ENCODE data around the gene RAET1E. TPM values are rescaled to one million over a fixed set of nuclear protein-coding genes. Genes with fewer than 3 reads are reported as not detected.

RAET1E gene
- total and polyA plus RNA-seq, 9 of the 15 experiments (the other 6 are each of a cell fraction or from before 2014, with no cell fraction given), result not detected

- no peak for TF ChIP-seq PRDM10 (IDR thresholded peaks at IDR 0.05; ENCODE audit: partially characterized antibody)
- TF ChIP-seq, protein P1, sequence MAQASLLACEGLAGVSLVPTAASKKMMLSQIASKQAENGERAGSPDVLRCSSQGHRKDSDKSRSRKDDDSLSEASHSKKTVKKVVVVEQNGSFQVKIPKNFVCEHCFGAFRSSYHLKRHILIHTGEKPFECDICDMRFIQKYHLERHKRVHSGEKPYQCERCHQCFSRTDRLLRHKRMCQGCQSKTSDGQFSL (CRISPR knock-in tag; IDR thresholded peaks at IDR 0.05), result no peak
- TF ChIP-seq, protein P1 (tag; IDR thresholded peaks at IDR 0.05), result no peak
These were observed 27.0 kb upstream of the RAET1E start (continued) for GRCh38 chr6:149924933-149925252.

DNA sequence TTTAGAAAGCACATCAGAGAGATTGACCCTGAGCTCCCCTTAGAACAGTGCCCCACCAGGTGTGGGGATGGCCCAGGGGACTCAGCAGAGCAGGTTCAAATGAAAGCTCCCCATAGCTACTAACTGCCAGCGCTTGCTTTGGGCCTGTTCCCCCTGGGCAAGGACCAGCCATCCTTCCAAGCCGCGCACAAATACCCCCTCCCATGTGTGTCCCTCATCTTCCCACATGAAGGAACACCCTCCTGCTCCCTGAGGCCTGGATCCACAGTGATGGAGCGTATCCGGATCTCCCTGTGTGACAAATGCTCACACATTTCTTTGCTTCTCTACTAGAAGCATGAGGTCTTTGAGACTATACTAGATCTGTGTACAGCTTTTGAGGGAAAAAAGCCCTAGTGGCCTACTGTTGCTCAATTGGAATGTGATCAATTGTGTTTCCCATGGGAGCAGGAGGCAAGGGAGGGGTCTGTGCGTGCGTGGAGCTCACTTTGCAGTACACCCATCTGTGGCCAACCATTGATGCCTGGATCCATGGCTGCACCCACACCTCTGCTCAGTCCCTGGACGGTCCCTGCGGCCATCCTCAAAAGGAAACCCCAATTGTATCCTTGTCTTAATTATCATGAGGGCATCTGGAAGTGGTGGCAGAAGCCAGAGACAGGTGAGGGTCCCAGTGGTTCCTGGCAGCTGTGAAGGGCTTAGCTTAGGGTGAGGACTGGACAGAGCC lies 26.5 kb upstream of the RAET1E start:
- Histone ChIP-seq H4K20me1 (replicated peaks; ENCODE audit: control insufficient read depth, insufficient read depth, low read length) (no peaks in the 10 kb centered on the region), H3K36me3 (ENCODE audit: control insufficient read depth, insufficient read depth, low read length) (no peaks in the 10 kb centered on the region), H3K9me1 (ENCODE audit: control insufficient read depth, insufficient read depth, low read length) (no peaks in the 10 kb centered on the region), H3K79me2 (ENCODE audit: control insufficient read depth, insufficient read depth, low read length) (no peaks in the 10 kb centered on the region), H3K9ac (ENCODE audit: insufficient read depth in 1 of 2, low read depth in 2 of 2, low read length in 2 of 2) (no peak overlapping the region), H3K4me2 (ENCODE audit: insufficient read depth, low read length) (no peak overlapping the region), H3K9me3 (replicated peaks; ENCODE audit: control insufficient read depth, insufficient read depth, low read depth, low read length) (no peaks in the 10 kb centered on the region), H3K27ac (ENCODE audit: extremely low read depth, low read depth, low read length) (no peak overlapping the region), H3K27me3 (ENCODE audit: control insufficient read depth in 2 of 2, insufficient read depth in 2 of 2, low read length in 2 of 2) (peaks cover 13 to 53% of the 10 kb centered on the region in 2 experiments; a peak in 4 of 5 replicates), H2AFZ (ENCODE audit: low read depth, low read length) (no peak overlapping the region), H3K4me3 (no peak overlapping the region), H3K4me1 (replicated peaks in 1 of 2; ENCODE audit: control insufficient read depth in 2 of 2, insufficient read depth in 2 of 2, low read length in 2 of 2) (peaks cover 0 to 26% of the 10 kb centered on the region in 2 experiments; a peak in 3 of 5 replicates)
- CTCF ChIA-PET (ENCODE audit: low intra/inter-chr PET ratio), result interaction anchor here (1.6 to 2.9 kb wide), 2 partner anchors 87 to 90 kb away, joined by 6 to 23 read pairs; no protein-coding TSS in a partner anchor
- 15% methylated on average over 9 of the region's 9 CpGs for WGBS (ENCODE audit: insufficient coverage, low coverage, missing lambda C conversion rate)
- DNase-seq (ENCODE audit: extremely low read depth in 1 of 4, low spot score in 3 of 4) (no peak), FAIRE-seq (no peak), ATAC-seq (no peak)
- intact Hi-C loops (cut with micrococcal nuclease), result no loop called here
- POLR2A ChIA-PET, result interaction anchor here (1.1 kb wide), 1 partner anchor 10 kb away, joined by 3 read pairs; no protein-coding TSS in a partner anchor
- no TSS peak for BruUV-seq (replicated peaks)
- in situ Hi-C loops (cut with MboI), result loop anchor here (5.0 to 25.0 kb wide), 3 partner anchors 82 to 887 kb away; no protein-coding TSS in a partner anchor
- TF ChIP-seq SMARCC2 (IDR thresholded peaks at IDR 0.05; ENCODE audit: low read depth) (no peak), XRCC4 (IDR thresholded peaks at IDR 0.05; ENCODE audit: extremely low read depth, insufficient read depth, insufficient read length) (no peak), ZNF586 (CRISPR knock-in tag; conservative IDR thresholded peaks at IDR 0.05) (no peak), ZNF830 (CRISPR knock-in tag; IDR thresholded peaks at IDR 0.05) (no peak), ZNF764 (CRISPR knock-in tag; IDR thresholded peaks at IDR 0.05; ENCODE audit: low read depth) (no peak), ZNF224 (CRISPR knock-in tag; IDR thresholded peaks at IDR 0.05) (no peak)
- TF ChIP-seq, protein P2, sequence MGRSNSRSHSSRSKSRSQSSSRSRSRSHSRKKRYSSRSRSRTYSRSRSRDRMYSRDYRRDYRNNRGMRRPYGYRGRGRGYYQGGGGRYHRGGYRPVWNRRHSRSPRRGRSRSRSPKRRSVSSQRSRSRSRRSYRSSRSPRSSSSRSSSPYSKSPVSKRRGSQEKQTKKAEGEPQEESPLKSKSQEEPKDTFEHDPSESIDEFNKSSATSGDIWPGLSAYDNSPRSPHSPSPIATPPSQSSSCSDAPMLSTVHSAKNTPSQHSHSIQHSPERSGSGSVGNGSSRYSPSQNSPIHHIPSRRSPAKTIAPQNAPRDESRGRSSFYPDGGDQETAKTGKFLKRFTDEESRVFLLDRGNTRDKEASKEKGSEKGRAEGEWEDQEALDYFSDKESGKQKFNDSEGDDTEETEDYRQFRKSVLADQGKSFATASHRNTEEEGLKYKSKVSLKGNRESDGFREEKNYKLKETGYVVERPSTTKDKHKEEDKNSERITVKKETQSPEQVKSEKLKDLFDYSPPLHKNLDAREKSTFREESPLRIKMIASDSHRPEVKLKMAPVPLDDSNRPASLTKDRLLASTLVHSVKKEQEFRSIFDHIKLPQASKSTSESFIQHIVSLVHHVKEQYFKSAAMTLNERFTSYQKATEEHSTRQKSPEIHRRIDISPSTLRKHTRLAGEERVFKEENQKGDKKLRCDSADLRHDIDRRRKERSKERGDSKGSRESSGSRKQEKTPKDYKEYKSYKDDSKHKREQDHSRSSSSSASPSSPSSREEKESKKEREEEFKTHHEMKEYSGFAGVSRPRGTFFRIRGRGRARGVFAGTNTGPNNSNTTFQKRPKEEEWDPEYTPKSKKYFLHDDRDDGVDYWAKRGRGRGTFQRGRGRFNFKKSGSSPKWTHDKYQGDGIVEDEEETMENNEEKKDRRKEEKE (IDR thresholded peaks at IDR 0.05; ENCODE audit: borderline replicate concordance in 1 of 2, control insufficient read depth in 1 of 2, low read depth in 2 of 2, low read length in 1 of 2), result no peak

Data from K562 (cell line).